HG02798 (cell line): Measurements from ENCODE around the gene UHRF1.
"Not testable (repeated sequence)": the region's sequence is repeated elsewhere in the genome, so short reads cannot be mapped to it uniquely, and the experiment has no call there.

Source experiments
- ATAC-seq: cut with Tn5 transposase; IDR thresholded peaks from one replicate; pipeline ENCODE4 v1.9.1; 2021; ENCODE audit warnings: mild to moderate bottlenecking; ENCODE audit not compliant: unreplicated experiment, poor library complexity

Gene UHRF1

DNA sequence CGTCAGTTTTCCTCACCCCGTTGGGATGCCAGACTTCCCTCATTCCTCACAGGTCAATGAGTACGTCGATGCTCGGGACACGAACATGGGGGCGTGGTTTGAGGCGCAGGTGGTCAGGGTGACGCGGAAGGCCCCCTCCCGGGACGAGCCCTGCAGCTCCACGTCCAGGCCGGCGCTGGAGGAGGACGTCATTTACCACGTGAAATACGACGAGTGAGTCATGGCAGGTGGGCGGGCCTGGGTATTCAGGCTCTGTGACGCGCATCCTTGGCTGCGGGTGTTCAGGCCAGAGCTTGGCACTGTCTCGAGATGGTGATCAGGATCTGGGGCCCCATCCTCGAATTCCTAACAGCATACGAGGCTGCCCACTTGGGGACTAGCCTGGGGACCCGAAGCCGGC is 21.4 kb downstream of the UHRF1 start:
- ATAC-seq: no peak

DNA sequence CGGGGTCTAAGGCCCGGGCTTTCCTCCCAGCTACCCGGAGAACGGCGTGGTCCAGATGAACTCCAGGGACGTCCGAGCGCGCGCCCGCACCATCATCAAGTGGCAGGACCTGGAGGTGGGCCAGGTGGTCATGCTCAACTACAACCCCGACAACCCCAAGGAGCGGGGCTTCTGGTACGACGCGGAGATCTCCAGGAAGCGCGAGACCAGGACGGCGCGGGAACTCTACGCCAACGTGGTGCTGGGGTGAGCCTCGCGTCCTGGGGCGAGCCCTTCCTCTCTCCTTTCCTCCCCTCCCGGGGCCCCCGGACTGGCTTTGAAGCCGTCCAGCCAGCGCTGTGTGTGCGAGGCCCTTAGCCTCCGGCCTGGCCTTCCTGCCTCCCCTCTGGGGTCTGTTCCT is 23.4 kb downstream of the UHRF1 start:
- no peak for ATAC-seq

DNA sequence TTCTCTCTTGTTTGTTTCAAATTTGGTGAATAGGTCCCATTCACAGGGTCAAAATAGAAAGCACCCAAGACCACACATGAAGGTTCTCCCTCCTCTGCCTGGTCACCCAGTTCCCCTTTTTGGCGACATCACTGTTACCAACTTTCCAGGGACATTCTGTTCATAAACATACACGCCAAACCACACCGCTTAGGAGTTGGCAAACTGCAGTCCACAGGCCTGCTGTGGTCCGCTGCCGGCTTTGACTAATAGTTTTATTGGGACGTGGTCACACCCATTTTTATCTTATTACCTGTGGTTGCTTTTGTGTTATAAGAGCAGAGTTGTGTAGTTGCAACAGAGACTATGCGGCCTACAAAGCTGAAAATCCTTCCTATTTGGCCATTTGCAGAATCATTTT is 24.2 kb downstream of the UHRF1 start:
- no peak for ATAC-seq

DNA sequence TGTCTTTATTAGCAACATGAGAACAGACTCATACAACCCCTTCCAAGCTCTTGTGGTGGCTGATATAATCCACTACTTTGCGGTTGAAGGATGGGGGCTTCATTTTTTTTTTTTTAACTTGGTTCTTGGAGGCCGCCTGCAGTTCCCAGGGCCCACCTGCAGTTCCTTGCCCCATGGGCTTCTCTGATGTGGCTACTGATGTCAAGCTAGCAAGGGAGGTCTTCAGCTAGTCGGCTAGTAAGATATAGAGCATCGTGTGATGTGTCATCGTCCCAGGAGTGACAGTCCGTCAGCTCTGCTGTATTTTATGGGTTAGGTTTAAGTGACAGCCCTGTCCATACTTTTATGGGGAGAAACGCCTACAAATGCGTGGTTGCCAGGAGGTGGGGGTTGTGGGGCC is 26.1 kb downstream of the UHRF1 start:
- no peak for ATAC-seq

DNA sequence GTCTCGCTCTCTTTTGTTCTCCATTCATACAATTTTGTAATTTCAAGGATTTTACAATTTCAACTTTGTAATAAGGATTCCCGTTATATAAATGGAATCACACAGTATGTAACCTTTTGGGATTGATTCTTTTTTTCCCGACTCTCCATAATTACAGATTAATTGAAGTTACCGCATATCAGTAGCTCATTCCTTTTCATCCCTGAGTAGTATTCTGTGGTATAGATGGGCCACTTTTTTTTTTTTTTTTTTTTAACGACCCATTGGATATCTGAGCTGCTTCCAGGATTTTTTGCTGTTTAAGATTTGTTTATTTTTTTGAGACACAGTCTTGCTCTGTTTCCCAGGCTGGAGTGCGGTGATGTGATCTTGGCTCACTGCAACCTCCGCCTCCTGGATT is 27.8 kb downstream of the UHRF1 start:
- no peak for ATAC-seq

DNA sequence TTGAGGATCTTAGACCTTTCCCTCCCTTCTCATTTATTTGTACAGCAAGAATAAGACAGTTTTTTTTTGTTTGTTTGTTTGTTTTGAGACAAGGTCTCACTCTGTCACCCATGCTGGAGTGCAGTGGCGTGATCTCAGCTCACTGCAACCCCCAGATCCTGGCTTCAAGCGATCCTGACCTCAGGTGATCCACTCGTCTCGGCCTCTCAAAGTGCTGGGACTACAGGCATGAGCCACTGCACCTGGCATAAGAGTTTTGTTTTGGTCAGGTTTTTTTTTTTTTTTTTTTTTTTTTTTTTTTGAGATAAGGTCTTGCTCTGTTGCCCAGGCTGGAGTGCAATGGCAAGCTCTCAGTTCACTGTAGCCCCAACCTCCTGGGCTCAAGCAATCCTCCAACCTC is 29.2 kb downstream of the UHRF1 start:
- not testable (repeated sequence) for ATAC-seq

DNA sequence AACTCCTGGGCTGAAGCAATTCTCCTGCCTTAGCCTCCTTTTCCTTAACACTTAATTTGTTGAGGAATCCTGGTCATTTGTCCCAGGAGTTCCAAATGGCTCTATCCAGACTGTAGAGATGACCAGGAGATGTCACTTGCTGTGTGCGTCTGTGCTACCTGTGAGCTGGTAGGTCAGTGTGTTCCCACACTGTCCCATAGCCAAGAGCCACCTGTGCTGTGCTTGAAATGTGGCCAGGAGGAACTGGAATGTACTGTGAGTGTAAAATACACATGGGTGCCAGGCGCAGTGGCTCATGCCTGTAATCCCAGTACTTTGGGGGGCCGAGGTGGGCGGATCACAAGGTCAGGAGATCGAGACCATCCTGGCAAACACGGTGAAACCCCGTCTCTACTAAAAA is 30.2 kb downstream of the UHRF1 start:
- no peak for ATAC-seq

DNA sequence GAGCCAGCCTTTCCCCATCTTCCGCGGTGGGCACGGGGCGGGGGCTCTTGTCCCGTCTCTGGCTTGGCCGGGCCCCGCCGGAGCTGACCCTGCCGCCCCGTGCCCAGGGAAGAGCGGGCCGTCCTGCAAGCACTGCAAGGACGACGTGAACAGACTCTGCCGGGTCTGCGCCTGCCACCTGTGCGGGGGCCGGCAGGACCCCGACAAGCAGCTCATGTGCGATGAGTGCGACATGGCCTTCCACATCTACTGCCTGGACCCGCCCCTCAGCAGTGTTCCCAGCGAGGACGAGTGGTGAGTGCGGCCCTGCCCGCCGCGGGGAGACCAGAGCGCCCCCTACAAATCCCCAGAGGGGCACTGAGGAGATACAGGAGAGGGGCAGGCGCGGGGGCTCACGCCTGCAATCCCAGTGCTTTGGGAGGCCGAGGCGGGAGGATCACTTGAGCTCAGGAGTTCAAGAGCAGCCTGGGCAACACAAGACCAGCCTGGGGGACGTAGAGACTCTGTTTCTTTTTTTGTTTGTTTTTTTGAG is 32.4 kb downstream of the UHRF1 start:
- not testable (repeated sequence) for ATAC-seq

DNA sequence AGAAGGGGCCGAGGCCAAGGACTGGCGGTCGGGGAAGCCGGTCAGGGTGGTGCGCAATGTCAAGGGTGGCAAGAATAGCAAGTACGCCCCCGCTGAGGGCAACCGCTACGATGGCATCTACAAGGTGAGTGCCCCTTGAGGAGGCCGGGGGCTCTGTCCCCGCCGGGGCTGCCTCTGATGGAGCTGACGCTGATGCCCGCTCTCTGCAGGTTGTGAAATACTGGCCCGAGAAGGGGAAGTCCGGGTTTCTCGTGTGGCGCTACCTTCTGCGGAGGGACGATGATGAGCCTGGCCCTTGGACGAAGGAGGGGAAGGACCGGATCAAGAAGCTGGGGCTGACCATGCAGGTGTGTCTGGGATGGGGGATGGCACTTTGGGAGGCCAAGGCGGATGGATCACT is 41.3 kb downstream of the UHRF1 start:
- ATAC-seq: not testable (repeated sequence)

DNA sequence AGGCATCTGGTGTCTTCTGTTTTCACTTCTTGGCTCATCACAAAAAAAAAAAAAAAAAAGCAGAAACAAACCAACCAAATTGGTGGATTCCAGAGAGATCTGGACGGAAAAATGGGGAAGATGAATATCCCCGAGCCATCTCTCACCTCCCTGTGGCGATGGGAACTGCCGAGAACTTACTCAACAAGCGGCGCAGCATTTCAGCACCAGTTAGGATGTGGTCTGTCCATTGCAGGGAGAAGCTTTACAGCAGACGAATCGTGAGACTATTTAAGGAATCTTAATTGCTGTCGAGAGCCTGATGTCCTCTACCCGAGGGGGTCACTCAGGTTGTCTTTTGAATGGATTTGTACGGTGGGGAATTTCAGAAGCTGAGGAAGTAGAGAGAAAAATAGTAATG is 42.4 kb downstream of the UHRF1 start:
- ATAC-seq: no peak

DNA sequence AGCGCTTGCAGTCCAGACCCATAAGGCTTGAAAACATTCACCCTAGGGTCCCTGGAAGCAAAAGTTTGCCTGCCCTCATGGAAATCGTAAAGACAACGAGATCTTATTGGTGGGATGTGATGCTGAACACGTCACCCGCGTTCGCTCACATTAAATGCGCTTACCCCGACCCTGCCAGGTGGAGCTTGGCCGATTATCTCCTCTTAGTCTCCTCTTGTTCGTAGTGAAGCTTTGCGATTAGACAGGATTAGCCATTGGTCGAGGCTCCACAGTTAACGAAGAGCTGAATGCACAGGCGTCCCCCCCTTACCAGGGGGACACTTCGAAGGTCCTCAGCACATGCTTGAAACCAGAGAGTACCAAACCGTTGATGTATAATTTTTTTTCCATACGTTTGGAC is 43.6 kb downstream of the UHRF1 start:
- no peak for ATAC-seq

DNA sequence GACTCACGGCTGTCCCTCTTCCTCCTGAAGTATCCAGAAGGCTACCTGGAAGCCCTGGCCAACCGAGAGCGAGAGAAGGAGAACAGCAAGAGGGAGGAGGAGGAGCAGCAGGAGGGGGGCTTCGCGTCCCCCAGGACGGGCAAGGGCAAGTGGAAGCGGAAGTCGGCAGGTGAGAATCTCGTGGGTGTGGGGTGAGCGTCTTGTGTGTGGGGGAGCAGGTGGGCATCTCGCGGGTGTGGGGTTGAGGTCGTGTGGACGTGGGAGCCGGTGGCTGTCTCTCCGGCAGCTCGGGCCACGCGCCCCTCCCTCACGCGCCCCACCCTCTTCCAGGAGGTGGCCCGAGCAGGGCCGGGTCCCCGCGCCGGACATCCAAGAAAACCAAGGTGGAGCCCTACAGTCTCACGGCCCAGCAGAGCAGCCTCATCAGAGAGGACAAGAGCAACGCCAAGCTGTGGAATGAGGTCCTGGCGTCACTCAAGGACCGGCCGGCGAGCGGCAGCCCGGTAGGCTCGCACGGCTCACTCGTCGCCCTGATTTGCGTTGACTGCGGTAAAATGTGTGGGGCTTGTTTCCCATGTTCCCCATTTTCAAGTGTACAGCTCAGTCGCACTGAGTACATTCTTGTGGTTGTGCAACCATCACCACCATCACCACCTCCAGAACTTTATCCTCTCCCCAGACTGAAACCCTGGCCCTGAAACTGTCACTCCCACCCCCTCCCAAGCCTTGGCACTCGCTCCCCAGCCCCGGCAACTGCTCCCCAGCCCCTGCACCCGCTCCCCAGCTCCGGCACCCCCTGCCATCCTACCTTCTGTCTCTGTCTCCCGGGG is 45.2 kb downstream of the UHRF1 start:
- not testable (repeated sequence) for ATAC-seq

DNA sequence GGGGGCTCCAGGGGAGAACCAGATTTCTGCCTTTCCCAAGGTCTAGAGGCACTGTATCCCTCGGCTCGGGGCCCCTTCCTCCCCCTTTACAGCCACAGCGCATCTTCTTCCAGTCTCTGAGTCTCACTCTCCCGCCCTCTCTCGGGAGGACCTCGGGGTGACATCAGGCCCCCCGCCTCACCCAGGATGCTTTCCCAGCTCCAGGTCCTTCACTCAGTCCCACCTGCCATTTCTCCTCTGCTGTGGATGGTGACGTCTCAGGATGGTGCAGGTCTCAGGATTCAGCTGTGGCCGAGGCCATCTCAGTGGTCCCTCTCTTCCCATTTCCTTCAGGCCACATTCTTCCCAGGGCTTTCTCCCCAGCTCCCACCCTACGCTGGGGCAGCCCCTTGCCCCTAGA is 46.0 kb downstream of the UHRF1 start:
- no peak for ATAC-seq

DNA sequence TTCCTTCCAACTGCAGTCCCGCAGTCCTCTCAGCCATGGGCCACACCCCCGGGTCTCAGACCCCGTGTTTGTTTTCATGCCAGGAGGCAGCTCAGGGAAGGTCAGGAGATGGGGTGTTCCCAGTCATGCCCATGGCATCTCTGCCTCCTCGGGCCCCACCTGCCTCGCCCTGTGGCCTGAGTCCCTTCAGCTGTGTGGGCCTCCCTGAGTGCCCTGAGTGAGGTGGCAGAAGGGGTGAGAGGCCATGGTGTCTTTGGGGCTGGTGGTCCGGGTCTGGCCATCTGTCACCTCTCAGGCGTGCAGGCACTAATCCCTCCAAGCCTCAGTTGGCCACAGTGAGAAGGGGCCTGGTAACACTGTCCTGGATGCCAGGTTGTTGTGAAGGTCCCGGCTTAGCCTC is 48.7 kb downstream of the UHRF1 start:
- ATAC-seq: no peak

DNA sequence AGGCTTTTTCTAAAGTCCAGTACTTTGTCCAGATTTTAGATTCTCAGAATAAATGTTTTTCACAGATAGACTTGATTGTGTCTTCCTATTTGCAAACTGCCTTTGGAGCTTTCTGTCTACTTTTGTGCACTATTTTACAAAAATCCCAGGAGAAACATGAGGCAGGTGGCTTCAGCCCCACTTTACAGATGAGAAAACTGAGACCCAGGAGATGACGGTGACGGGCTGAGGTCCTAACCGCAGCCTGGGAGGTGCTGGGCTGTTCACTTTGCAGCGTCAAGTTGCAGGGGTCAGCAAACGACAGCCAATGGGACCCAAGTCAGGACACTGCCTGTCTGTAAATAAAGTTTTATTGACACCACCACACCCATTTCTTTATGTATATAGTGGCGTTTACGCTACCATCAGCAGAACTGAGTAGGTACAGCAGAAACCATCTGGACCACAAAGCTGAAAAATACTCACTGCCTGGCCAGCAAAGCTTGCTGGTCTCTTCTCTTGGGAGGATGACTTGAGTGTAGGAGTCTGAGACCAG is 52.9 kb downstream of the UHRF1 start:
- ATAC-seq: no peak

DNA sequence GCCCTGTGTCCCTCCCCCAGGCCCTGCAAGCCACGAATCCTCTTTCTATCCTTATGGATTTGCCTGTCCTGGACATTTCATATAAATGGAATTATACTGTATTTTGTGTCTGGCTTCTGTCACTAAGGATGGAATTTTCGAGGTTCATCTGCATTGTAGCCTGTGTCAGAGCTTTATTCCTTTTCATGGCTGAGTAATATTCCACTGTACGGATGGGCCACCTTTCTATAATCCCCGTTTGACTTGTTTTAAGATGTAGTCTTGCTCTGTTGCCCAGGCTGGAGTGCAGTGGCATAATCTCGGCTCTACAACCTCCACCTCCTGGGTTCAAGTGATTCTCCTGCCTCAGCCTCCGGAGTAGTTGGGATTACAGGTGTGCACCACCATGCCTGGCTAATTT is 55.8 kb downstream of the UHRF1 start:
- ATAC-seq: no peak

DNA sequence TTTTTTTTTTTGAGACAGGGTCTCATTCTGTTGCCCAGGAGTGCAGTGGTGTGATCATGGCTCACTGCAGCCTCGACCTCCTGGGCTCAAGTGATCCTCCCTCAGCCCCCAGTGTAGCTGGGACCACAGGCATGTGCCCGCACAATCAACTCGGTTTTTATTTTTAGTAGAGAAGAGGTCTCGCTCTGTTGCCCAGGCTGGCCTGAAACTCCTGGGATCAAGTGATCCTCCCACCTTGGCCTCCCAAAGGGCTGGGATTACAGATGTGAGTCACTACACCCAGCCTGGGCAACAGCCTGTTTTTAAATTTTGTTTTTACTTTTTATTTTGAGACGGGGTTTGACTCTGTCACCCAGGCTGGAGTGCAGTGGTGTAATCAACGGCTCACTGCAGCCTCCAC is 57.3 kb downstream of the UHRF1 start:
- ATAC-seq: no peak

DNA sequence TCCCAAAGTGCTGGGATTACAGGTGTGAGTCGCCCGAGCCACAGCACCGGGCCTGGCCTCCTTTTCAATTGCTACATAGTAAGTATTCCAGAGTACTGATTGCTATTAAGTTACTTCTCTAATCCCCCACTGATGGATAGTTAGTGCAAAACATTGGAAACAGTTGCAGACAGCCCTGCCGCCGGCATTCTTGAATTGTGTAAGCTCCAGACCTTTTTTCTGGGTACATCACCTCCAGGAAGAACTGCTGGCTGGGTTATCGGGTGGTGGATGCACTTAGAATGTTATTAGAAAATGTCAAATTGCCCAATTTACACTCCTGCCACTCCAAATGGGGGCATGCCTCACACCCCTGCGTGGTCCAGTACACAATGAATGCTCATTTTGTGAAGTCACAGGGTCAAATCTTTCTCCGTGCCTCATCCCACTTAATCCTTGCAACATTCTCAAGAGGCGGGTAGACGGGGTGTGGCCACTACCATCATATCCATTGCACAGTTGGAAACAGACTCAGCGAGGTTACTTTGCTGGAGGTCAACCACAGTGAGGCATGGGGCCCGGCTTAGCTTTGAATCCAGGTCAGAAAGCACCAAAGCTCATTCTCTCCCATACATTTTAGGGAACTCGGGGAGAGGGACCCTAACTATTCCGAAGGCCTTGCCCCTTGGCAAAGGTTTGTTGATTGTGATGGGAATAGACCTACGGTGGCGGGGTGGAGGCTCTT is 58.6 kb downstream of the UHRF1 start:
- no peak for ATAC-seq

DNA sequence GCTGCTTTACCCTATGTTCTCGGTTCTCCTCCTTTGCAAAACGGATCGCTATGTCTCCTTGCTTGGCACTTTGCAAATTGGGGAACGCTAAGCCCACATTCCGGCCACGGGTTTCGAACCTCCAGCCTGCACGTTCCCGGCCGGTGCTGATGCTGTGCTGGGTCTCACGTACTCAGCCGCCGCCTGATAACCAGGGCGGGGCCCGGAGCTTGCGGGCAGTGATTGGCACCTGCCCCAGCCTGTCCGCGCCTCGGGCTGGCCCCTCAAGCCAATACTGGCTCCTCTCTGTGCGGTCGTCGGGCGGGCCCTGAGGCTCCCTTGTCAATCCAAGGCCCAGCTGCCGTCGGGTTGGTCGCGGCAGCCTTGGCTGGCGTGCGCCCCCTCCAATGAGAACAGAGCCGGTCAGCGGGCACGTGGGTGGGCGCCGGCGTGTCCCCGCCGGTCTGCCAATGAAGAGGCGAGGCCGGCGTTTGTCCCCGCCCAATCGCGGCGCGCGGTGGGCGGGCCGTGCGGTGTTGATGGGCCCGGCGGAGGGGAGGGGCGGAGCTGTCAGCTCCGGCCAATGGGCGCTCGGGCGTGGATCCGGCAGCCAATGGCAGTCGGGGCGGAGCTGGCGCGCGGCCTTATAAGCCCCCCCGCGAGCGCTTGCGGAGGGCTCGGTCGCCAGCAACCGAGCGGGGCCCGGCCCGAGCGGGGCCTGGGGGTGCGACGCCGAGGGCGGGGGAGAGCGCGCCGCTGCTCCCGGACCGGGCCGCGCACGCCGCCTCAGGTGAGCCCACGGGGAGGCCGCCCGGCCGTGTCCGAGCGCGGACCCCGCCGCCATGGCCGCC is 59.4 kb downstream of the UHRF1 start, which contains the start of gene KDM4B:
KDM4B (plus strand) TSS at position 652 of the 830 bp plus-strand sequence. CDS start 63,778 bp downstream, outside the sequence.
- peak; percentile 93 for ATAC-seq

DNA sequence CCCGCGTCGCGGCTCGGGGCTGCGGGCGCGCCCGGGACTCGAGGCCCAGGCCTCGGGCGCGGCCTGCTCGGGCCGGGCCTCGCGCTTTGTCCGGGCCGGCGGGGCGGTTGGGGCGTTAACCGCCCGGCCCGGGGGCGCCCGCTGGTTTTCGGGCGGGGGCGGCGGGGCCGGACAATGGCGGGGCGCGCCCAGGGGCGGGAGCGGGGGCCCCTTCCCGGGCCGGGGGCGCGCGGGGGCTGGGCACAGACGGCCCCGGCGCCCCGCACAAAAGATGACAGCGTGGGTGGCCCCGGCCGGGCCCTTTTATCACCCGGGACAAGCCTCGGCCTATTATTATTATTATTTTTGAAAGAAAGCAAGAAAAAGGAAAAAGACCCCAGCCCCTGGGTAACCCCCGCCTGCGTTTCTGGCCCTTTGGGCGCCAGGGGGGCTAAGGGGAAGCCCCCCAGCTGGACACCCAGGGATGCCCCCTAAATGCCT is 60.0 kb downstream of the UHRF1 start:
- no peak for ATAC-seq
